GM19324 (cell line): ENCODE data around the gene WBP4.
"Not testable (repeated sequence)": the region's sequence is repeated elsewhere in the genome, so short reads cannot be mapped to it uniquely, and the experiment has no call there.

Experiments used
- ATAC-seq: cut with Tn5 transposase; IDR thresholded peaks from one replicate; pipeline ENCODE4 v1.9.1; 2021; ENCODE audit warnings: mild to moderate bottlenecking, moderate library complexity; ENCODE audit not compliant: unreplicated experiment, low FRiP score

Gene WBP4

DNA sequence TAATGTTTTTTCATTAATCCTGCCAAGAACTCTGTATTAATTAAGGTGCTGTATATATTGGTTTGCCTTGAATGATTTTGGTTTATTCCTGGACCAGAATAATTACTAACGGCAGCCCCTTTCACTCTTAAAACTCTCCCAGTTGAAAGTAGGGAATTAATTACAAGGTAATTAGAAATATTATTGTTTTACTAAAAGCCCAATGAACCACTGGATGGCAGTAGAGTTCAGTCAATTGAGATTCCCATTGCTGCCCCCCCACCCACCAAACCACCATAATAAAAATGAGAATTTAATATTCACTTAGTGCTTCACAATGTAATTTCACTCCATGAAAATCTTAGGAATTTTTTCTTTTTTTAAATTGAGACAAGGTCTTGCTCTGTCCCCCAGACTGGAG lies 13.7 kb downstream of the WBP4 start:
- ATAC-seq, result no peak

DNA sequence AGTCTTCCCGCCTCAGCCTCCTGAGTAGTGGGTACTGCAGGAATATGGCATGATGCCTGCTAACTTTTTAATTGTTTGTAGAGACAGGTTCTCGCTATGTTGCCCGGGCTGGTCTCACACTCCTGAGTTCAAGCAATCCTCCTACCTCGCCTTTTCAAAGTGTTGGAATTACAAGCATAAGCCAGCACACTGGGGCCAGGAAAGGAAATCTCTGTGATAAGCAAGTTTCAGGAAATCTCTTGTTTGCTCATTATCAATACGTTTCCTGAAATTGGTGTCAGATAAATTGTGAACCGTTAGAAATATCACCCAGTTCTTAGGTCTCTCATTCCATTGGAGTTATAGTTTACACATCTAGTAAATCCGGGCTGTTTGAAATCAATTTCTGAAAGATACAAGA lies 14.2 kb downstream of the WBP4 start:
- ATAC-seq, result no peak

DNA sequence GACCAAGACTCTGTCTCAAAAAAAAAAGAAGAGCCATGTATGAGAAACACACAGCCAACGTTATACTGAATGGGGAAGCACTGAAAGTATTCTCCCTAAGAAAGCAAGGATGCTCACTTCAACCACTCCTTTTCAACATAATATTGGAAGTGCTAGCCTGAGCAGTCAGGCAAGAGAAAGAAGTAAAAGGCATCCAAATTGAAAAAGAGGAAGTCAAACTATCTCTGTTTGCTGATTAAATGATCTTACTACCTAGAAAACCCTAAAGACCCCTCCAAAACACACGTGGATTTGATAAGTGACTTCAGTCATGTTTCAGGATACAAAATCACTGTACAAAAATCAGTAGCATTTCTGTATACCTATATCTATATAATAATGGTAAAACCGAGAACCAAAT lies 16.2 kb downstream of the WBP4 start:
- ATAC-seq, result no peak

DNA sequence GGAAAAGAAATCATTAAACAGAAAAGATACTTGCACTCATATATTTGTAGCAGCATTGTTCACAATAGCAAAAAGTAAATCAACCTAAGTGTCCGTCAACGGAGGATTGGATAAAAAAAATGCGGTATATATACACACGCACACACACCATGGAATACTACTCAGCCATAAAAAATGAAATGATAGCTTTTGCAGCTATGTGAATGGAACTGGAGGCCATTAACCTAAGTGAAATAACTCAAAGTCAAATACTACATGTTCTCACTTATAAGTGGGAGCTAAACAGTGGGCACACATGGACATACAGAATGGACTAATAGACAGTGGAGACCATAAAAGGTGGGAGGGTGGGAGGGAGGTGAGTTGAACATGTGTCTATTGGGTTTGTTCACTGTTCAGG lies 18.4 kb downstream of the WBP4 start:
- no peak for ATAC-seq

DNA sequence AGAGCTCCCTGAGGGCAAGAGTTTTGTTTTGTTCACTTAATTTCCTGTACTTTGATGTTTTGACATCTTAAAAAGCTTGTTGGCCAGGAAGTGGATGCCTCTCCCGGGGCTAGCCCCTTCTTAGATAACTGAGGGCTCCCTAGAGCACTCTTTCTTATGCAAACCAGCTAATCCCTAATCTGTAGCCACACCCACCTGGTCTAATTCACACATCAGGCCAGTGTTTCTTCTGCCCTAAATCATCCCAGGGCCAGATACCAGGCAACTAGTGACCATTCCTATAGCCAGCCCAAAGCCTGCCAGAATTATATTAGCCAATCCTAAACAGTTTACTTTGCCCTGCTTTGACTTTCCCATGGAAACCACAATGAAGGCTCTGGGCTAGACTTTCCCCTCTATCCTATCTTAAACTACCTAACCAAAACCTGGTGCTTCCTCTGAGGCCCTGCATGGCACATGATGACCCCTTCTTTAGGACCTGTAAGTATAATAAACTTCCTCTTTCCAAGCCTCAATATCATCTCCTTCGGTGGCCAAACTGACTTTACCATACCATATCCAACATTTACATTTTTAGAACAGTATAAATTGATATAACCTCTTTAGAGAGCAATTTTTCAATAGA lies 24.8 kb downstream of the WBP4 start:
- ATAC-seq, result no peak

DNA sequence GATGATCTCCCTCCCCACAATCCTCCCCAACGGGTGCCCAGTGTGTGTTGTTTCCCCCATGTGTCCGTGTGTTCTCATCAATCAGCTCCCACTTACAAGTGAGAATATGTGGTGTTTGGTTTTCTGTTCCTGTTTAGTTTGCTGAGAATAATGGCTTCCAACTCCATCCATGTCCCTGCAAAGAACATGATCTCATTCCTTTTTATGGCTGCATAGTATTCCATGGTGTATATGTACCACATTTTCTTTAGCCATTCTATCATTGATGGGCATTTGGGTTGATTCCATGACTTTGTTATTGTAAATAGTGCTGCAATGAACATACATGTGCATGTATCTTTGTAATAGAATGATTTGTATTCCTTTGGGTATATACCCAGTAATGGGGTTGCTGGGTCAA lies 34.4 kb downstream of the WBP4 start:
- not testable (repeated sequence) for ATAC-seq

DNA sequence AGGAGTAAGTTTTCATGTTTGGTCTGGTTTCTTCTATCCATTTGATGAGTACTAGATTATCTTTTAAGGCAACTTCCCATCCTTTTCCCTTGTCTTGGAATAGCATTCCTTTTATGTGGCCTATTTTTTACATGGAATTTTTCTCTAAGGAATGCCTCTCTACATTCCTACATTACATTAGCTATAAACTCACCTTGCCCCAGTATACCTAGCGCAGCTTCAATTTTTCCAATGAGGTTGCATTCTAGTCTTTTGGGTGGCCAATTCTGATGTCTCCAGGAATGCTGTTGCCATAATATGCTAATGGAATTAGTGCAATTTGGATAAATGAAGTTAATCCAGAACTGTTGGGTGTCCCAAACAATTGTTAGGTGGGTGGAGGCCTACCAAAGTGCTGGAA lies 37.5 kb downstream of the WBP4 start:
- no peak for ATAC-seq

DNA sequence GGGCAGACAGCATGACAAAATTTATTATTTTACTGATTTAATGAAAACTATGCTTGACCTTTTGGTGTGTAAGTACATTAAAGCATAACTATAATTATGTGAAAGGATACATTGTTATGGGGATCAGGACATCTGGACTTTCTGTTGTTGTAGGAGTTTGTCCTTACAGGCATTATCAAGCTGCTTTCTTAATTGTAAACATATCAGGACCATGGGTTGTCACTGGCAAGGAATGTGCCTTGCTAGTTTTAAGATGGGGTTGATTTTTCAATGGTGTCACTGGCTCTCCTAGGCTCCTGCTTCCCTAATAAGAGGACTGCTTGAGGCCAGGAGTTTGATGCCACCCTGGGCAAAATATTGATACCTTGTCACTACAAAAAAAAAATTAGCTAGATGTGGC lies 38.7 kb downstream of the WBP4 start:
- no peak for ATAC-seq

DNA sequence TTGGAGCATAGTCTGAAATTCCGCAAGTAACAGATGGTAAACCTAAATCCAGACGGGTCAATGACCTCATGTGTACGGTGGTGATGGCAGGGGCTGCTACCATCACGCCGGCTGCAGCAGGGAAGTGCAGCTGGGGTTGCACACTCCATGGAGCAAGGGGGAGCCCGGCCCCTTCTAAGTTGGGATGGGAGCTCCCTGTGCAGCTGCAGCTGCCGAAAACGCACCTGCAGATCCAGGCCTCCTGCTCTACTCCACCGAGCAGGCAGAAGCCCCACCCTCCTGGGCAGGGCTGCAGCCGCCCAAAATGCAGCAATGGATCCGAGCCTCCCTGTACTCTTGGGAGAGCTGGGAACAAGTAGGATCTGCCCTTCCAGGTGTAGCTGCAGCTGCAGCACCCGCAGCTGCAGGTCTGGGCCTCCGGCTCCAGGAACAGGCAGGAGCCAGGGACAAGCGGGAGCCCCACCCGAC lies 45.8 kb downstream of the WBP4 start:
- ATAC-seq, result no peak

DNA sequence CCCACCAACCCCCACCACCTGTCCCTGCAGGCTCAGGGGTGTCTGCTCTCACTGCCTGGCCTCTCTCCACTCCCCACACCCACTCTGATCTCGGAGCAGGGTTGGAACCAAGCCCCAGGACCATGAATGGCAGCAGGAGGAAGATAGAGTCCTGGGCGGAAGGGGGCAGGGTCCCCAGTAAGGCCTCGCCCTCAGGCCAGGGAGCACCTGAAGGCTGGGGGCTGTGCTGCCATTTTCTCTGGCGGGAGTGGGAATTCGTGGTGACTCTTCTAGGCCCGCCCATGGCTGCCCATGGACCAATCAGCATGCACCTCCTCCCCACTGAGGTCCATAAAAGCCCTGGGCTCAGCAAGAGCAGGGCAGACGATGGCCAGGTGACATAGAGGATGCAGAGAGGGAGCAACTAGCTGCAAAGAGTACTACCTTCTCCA lies 46.3 kb downstream of the WBP4 start:
- no peak for ATAC-seq

DNA sequence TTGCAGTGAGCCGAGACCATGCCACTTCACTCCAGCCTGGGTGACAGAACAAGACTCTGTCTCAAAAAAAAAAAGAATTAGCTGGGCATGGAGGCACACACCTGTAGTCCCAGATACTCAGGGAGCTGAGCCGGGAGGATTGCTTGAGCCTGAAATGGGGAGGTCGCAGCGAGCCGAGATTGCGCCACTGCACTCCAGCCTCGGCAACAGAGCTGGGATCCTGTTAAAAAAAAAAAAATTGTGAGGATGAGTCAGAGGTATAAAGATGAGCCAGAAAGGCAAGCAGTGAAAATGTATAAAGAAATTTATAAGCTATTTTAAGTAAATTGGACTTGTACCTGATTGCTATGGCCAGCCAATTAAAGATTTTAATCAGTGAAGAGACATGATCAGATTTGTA lies 50.1 kb downstream of the WBP4 start:
- ATAC-seq, result no peak

DNA sequence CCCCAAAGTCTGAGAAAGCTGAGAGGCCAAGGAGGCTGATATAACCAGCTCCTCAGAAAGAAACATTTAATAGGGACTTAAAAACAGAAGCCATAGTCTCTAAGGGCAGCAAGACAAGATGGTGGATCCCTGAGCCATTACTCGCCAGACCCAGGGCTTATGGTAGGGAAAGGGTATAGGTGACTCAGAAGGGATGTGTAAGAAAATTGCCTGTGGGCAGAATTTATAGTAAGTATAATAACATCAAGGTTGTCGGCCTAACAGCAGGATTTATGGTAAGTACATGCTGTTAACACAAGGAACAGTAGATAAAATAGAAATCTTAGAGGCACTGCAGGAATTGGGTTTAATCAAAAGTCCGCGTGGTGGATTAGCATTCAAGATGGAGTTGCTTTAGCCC lies 56.6 kb downstream of the WBP4 start:
- no peak for ATAC-seq

DNA sequence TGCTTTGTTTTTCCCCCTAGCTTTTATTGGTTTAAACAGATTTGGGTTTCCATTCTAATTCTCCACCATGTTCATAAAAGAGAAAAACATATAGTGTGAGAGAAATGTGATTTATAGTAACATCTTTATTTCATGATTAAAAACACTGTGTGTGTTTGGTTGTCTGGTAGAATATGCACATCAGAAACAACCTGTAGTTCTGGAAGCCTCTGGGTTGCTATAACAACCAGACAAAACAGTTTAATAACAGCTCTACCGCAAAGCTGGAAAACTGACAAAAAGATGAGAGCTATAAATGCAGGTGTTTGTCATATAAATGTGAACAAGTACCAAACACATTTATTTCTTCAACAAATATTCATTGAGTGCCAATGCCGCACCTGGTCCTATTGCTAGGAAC lies 61.5 kb downstream of the WBP4 start:
- ATAC-seq, result no peak

DNA sequence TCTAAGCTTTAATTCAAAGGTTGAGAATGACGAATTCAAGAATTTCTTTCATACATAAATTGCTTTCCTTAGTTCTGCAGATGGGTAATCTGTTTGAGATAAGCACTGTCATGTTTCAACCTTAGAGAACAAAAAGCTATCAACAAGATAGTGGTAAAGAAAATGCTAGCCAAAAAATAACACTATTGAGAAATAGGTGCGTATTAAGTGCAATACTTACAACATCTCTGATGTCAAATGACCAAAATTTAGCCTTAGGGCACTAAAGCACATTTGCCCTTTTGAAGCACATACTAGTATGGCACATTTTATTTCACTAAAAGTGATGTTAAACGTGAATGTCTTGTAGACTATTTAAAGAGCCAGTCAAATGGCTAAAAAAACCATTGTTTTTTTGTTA lies 66.4 kb downstream of the WBP4 start:
- no peak for ATAC-seq

DNA sequence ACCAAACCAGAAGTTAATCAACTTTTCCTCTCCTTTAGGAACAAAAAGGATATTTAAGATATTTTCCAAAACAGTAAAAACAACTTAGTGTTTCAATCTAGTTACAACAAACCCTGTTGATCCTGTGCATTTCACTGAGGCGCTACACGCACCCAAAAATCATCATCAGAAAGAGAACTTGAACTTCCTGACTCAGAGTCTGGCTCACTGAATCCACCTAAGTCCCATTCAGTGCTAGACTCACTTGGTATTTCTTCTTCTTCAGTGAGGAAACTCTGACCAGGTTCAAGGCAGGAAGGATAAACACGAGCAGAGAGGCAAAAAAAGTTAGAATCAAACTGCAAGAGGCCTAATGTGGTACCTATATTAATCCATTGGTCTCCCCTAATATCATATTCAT lies 69.0 kb downstream of the WBP4 start:
- no peak for ATAC-seq

DNA sequence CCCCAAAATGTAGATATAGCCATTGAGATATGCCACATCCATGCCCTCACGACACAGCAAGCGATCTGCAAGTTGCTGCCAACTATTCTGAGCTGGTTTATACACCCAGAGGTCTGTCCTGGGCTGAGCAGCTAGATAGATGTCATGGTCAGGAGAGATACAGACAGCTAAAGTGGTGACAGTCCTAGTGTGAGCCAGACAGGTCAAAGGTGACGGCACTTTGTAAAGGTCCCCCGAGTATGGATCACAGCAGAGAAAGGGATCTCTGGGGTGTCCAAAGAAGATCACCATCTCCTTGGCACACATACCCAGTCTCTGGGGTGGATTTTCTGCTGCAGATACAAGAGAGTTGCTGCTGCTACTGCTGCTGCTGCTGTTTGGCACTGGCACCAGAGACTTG lies 69.9 kb downstream of the WBP4 start:
- ATAC-seq, result not testable (repeated sequence)

DNA sequence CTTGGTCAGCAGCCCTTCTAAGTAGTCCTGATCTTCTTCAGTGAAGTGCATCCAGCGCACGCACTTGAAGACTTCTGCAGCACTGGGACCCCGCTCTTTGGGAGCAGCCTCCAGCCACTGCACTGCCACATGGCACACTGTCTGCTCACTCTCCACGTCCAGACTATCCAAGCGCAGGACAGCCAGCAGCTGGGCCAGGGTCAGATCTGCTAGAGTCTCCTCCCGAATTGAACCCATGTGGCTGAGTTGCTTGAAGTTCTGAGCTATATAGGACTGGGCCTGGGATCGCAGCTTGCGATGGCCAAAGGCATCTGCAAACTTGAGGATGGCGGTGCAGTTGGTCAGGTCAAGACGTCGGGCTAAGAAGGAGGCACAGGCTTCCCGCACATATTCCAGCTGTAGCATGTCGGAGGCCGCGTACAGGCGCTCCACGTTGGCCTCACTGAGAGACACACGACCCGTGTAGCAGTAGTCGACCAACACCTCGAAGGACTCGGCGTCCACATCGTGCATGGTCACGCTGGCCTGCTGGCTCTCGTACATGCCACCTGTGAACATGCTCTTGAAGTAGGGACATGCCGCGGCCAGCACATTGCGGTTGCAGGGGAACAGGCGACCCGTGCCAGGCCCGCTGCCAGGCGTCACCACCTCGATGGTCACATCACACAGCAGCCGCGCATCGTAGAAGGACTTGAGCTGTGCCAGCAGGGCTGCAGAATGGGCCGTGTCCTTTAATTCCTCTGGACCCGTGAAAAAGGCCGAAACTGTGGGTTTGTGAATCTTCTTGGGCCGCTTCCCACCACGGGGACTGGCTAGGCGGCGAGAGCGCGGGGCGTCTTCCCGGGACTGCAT lies 70.6 kb downstream of the WBP4 start:
- ATAC-seq, result not testable (repeated sequence)

DNA sequence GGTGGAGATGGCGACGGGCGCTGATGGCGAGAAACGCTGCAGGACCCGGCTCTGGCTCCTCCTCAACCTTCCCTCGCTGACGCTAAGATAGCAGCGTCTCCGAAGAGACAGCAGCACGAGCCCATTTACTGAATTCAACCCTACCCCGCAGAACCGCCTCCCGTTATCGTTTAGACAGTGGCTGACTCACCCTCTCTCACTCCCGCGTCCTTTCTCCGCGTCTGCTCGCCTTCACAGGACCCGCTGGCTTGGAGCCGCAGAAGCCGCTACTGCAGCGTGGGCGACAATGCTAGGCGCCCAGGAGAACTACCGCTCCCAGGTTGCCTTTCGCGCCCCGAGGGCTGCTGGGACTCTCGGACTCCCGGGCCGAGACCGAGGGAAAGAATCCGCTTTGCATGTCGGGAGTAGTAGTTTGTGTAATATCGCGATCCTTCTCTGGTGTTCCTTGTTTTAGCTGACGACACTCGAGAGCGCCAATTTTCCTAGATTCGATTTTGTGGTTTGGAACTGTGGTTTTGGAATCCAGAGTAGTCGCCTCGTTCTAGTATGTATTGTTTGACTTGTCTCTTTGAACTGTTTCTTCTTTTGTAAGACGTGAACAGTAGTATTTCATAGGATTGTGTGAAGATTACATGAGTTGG lies 71.3 kb downstream of the WBP4 start, which contains the start of gene KBTBD6:
Gene KBTBD6 (minus strand): TSS at position 291 of the 641 bp plus-strand sequence. CDS start 291 bp downstream, outside the sequence.
- peak; percentile 96 for ATAC-seq
